HTERT RPE-1 (cell line): ENCODE results near the gene HIF3A.
"Not testable (repeated sequence)": the region's sequence is repeated elsewhere in the genome, so short reads cannot be mapped to it uniquely, and the experiment has no call there.

Source experiments
- in situ Hi-C: fragments of 300-500 bp; cut with MboI; formaldehyde crosslinking; loops from 4 replicates; pipeline ENCODE4 v1.14.3; 2020; ENCODE audit warnings: low sequenced_read_pairs

The HIF3A gene

GRCh38 chr19:46296722-46297461 is at the start of gene HIF3A:
HIF3A (plus strand) TSS chr19:46297042; CDS start chr19:46297077, 35 bp downstream.
- in situ Hi-C loops = no loop called here

- in situ Hi-C loops = no loop called here
Observed at GRCh38 chr19:46250076-46250735, 46.6 kb upstream of the HIF3A start.

- in situ Hi-C loops = no loop called here
Observed at GRCh38 chr19:46251416-46251815, 45.4 kb upstream of the HIF3A start.

GRCh38 chr19:46254776-46255175 is 42.1 kb upstream of the HIF3A start:
- in situ Hi-C loops = no loop called here

- in situ Hi-C loops = no loop called here
Observed at GRCh38 chr19:46256855-46257254, 40.0 kb upstream of the HIF3A start.

GRCh38 chr19:46261501-46261900 is 35.3 kb upstream of the HIF3A start:
- in situ Hi-C loops = not testable (repeated sequence)

- in situ Hi-C loops = not testable (repeated sequence)
Observed at GRCh38 chr19:46262684-46263296, 34.1 kb upstream of the HIF3A start.

GRCh38 chr19:46264801-46265200 is 32.0 kb upstream of the HIF3A start:
- in situ Hi-C loops = not testable (repeated sequence)

- in situ Hi-C loops = no loop called here
Observed at GRCh38 chr19:46265217-46265828, 31.5 kb upstream of the HIF3A start.

GRCh38 chr19:46269101-46269500 is 27.7 kb upstream of the HIF3A start:
- in situ Hi-C loops = no loop called here

GRCh38 chr19:46270521-46271256 is 26.2 kb upstream of the HIF3A start:
- in situ Hi-C loops = no loop called here

- in situ Hi-C loops = no loop called here
Observed at GRCh38 chr19:46271481-46272197, 25.2 kb upstream of the HIF3A start.

- in situ Hi-C loops = not testable (repeated sequence)
Observed at GRCh38 chr19:46273931-46274330, 22.9 kb upstream of the HIF3A start.

GRCh38 chr19:46279177-46279576 is 17.7 kb upstream of the HIF3A start:
- in situ Hi-C loops = no loop called here

GRCh38 chr19:46283771-46284170 is 13.1 kb upstream of the HIF3A start:
- in situ Hi-C loops = no loop called here

GRCh38 chr19:46284635-46285034 is 12.2 kb upstream of the HIF3A start:
- in situ Hi-C loops = no loop called here

GRCh38 chr19:46287585-46287984 is 9.3 kb upstream of the HIF3A start:
- in situ Hi-C loops = no loop called here

GRCh38 chr19:46288896-46289588 is 7.8 kb upstream of the HIF3A start:
- in situ Hi-C loops = no loop called here

- in situ Hi-C loops = no loop called here
Observed at GRCh38 chr19:46289724-46290619, 6.9 kb upstream of the HIF3A start.
